HG02884 (cell line): Measurements from ENCODE around the gene FRS3.

ENCODE experiments used
- ATAC-seq: cut with Tn5 transposase; IDR thresholded peaks from one replicate; pipeline ENCODE4 v1.9.1; 2021; ENCODE audit warnings: mild to moderate bottlenecking, moderate library complexity; ENCODE audit not compliant: unreplicated experiment

The FRS3 gene

GRCh38 chr6:41730531-41731436 lies 48.9 kb downstream of the FRS3 start:
- ATAC-seq = no peak

DNA sequence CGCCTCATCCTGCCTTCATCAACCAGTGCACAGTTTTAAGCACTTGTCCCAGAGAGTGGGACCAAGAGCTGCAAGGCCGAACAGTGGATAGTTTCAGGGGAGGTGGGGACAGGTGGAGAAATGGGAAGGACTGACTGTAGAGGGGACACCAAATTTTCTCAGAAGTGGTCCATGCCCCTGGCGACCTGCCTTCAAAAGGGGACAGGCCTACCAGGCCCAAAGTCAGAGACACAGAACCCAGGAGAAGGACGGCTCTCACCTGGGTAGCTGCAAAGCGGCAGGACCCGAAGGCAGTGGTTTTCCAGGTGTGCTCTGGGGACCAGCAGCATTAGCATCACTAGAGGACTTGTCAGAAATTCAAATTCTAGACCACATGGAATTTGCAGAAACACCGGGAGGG lies 50.1 kb downstream of the FRS3 start:
- no peak for ATAC-seq

DNA sequence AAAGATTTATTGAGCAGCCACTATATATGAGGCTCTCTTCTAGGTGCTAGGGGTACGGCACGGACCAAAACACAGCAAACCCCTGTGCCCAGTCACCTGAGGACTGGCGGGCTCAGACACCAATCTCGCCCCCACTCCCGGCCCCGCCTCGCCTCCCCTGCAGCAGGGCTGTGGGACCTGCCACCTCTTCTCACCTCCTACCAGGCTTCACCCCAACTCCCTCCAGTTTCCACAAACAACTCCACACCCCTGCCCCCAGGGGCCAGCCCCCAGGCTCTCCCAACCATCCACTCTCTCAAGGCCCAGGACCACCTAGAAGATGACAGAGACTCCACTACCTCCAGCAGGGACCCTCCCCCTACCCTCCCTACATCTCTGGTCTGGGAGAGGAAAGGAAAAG lies 50.7 kb downstream of the FRS3 start:
- no peak for ATAC-seq

DNA sequence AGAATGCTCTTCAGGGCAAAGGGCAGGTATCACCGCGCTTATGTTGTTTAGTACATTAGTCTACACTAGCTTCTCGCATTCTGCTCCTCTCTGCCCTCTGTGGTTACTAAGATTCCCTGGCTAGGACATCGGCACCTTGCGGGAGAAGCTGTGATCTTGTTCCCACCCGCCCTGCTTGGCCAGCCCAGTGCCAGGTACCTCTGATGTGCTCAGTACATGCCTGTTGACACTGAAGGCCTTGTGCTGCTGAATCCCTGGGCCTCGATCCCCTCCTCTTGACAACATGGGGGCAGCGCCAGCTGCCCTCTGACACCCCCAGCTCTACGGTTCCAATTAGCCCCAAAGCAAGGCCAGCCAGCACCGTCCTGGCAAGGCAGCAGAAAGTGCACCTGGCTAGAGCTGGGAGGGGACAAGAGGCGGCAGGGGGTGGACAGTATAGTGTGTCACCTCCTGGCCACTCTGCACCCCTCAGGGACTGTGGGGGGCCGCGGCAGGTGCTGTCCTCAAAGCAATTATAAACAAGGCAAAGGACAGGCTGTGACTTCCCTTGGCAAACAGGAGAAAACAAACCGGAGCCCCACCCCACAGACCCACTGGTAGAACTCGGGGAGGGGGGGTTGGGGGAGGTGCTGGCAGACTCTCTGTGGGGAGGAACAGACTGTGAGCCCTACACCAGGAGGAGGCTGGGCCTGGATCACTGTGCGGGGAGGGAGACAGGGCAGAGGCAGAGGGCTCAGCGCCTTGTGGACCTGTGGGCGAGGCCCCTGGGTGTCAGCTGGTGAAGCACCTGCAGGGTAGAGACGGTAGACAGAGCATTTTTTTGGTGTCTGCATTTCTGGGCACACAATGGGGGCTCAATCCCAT lies 51.4 kb downstream of the FRS3 start:
- ATAC-seq = no peak

GRCh38 chr6:41727705-41728072 lies 52.0 kb downstream of the FRS3 start:
- no peak for ATAC-seq

DNA sequence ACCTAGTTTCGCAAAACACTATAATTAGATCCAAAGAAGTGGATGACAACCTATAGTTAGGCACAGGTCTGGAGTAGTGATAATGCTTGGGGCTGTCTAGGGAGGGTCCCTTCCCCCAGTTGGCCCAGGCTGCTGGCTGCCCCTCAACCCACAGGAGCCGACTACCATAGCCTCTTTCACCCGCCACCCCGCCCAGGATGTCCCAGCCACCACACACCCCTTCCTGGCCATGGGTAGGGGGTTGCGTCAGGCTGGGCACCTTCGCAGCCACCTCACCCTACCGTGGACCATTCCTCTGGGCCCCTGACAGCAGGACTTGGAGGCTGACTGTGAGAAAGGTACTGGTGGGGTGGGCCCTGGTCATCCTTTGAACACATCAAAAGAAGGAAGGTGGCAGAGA lies 52.8 kb downstream of the FRS3 start:
- ATAC-seq = no peak

DNA sequence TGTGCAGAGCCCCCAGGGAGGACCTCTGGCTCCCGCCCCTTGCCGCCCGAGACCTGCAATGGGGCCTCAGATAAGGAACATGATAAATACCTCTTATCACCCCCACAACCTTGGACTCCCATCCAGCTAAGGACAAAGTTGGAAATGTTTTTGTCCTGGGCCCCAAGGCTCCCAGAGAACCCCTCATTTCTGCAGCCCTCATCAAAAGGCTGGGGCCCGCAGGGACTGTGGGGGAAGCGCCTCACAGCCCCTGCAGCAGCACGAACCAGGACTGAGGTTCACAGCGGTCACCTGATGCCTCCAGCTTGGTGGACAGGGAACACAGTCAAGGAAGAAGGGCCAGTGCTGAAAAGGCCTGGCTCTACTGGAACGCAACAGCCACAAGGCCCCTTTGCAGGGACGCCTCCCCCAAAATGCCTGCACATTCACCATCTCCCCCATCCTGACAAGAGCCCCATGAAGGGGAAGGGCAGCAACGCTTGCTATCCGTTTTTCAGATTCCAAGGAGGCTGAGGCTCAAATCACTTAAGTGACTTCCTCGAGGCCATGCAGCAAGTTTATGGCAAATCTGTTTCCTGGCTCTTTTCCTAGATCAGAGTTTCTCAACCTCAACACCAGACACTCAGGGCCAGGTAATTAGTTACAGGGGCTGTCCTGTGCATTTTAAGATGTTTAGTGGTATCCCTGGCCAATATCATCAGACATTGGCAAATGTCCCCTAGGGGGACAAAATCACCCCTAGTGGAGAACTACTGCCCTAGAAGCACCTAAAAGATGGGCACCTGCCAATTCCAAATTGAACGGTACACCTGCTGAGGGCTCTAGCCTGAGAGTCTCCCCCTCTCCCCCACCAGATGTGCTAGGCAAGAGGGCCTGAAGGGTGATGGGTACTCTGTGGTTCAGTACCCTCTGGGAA lies 54.9 kb downstream of the FRS3 start:
- ATAC-seq = no peak

DNA sequence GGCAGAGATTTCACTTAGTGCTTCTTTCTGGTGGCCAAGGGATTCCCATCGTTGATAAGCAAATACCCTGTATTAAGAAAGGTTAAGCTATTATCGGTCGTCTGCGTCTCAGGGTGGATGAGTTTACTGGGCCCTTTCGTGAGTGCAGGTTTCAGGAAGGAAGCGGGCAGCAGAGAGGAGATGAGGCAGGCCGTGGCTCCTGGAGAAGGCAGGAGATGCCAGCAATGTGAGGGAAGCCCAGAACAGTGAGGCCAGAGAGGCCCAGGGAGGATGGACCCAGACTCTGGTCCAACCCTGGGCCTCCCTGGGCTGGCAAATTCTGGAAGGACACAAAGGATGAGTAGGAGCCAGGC lies 55.5 kb downstream of the FRS3 start:
- ATAC-seq = no peak

DNA sequence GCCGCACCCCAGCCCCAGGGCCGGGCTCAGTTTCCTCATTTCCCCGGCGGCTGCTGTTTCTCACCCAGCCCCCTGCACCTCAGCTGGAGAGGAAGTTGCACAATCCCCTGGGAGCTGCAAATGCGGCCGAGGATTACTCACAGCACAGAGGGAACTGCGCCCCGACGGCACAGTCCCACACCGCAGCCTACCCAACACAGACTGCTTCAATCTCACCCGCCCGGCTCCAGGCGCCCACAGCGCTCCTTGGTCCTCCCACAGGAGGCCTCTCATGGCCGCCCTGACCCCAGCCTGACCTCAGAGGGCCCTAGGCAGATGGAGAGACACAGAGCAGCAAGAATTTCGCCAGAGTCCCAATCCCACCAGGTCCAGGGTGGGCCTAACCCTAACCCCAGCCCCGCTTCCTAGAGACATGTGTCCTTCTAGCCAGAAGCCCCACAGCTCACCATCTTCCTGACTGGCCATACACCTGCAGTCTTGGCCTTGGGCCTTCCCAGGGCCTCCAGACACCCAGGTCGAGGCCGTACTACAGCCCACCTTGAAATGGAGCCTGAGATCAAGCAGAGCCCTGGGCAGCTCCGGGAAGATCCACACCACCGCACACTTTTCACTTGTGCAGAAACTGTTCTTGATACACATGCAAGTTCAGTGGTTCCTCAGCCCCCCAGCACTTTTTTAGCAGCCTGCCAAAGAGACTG lies 56.0 kb downstream of the FRS3 start:
- ATAC-seq = peak; percentile 75

DNA sequence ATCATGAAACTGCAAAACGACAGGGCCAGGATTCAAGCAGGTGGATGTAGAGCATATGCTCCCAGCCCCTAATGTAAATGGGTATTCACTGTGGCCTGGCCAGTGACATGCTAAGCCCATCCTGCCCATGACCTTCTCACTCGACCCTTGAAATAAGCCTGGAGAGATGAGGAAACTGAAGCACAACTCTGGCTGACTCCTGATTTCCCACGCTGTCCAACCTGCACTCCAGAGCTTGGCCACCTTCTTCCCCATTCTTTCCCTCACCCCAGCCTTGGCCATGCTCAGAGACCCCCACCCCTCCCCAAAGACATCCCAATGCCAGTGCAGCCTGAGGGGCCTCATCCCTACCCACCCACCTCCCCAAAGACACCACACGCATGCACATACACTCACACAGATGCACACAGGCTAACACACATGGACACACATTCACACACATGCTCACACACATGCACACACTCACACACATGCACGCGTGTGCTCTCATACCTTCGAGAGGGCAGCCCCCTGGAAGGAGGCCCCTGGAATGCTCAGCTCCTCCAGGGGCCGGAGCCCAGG lies 56.7 kb downstream of the FRS3 start:
- no peak for ATAC-seq

GRCh38 chr6:41721414-41721813 lies 58.3 kb downstream of the FRS3 start:
- ATAC-seq = no peak

- ATAC-seq = no peak
These were observed 58.9 kb downstream of the FRS3 start for GRCh38 chr6:41720783-41721182.

GRCh38 chr6:41720262-41720620 lies 59.5 kb downstream of the FRS3 start:
- no peak for ATAC-seq
